NAMALWA (cell line): ENCODE measurements around the gene SNRPF.

ENCODE experiments used
- DNase-seq: peaks from one replicate; pipeline ENCODE4 v3.0.0-alpha.2; 2015; ENCODE audit warnings: low spot score

SNRPF gene

GRCh38 chr12:95859947-95860850, 1.4 kb downstream of the SNRPF start:
- no peak for DNase-seq

GRCh38 chr12:95862038-95862437, 3.3 kb downstream of the SNRPF start:
- no peak for DNase-seq

- DNase-seq: no peak
Observed at GRCh38 chr12:95863337-95863736, 4.6 kb downstream of the SNRPF start.

- DNase-seq: no peak
Observed at GRCh38 chr12:95870897-95871296, 12.1 kb downstream of the SNRPF start.

- DNase-seq: no peak
Observed at GRCh38 chr12:95874452-95874851, 15.7 kb downstream of the SNRPF start.

GRCh38 chr12:95877622-95878021, 18.9 kb downstream of the SNRPF start:
- DNase-seq: no peak

GRCh38 chr12:95880895-95881294, 22.1 kb downstream of the SNRPF start:
- DNase-seq: no peak

- DNase-seq: no peak
Observed at GRCh38 chr12:95881331-95881955, 22.7 kb downstream of the SNRPF start.

GRCh38 chr12:95882080-95882479, 23.3 kb downstream of the SNRPF start:
- no peak for DNase-seq

DNA sequence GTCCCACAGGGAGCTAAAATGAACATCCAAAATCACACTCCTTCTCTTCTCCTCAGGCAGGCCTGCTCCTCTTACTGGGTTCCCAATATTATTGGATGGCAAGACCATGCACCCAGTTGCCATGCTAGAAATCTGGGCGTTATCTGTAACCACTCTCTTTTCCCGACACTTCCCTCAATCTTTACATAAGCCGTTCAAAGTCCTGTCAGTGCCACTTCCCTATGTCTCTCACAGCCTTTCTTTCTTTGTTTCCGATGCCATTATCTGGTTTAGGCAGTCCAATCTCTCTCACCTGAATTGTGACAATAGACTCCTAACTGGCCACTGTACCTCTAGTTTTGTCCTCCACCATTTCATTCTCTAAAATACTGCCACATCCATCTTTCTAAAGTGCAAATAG, 24.1 kb downstream of the SNRPF start:
- DNase-seq: no peak

DNA sequence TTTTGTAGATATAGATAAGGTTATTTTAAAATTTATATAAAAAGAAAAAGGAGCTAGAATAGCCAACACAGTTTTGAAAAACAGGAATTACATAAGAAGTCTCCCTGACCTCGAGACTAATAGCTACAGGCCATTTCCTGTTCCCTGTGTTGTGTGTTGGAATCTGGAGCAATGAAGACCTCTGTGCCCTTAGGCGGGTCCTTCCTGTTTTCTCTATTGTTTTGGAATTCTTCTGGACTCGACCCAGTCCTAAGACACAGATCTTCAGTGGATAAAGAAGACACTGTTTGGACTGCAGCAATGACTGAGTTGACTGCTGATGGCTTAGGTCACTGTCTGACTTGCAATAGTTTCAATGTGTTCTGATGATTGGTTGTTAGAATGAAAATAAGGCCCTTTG, 26.2 kb downstream of the SNRPF start:
- DNase-seq: no peak

DNA sequence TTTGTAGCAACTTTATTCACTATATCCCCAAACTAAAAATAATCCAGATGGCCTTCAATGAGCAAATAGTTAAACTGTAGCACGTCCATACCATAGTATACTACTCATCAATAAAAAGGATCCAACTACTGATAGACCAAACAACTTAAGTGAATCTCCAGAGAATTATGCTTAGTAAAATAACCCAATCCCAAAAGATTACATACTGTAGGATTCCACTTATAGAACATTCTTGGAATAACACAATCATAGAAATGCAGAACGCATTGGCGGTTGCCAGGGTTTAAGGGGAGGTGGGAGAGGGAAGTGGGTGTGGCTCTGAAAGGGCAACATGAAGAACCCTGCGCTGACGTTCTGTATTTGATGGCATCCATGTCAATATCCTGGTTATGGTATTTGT, 28.6 kb downstream of the SNRPF start:
- DNase-seq: no peak

GRCh38 chr12:95890958-95891357, 32.2 kb downstream of the SNRPF start:
- DNase-seq: peak; percentile 31

GRCh38 chr12:95896846-95897245, 38.1 kb downstream of the SNRPF start:
- DNase-seq: no peak

GRCh38 chr12:95898081-95898480, 39.3 kb downstream of the SNRPF start:
- DNase-seq: no peak

GRCh38 chr12:95908573-95908972, 49.8 kb downstream of the SNRPF start:
- DNase-seq: no peak

- DNase-seq: no peak
Observed at GRCh38 chr12:95909871-95910270, 51.1 kb downstream of the SNRPF start.
